Middle frontal gyrus (tissue), 1 donor: Measurements from ENCODE around the gene FBXW11.
"Not testable (repeated sequence)": the region's sequence is repeated elsewhere in the genome, so short reads cannot be mapped to it uniquely, and the experiment has no call there.

ENCODE experiments used
- DNase-seq: peaks from one replicate; pipeline ENCODE4 v3.0.0-alpha.2; 2015; ENCODE audit warnings: low spot score; ENCODE audit errors: extremely low spot score

The FBXW11 gene

GRCh38 chr5:171984748-171985419 is 21.6 kb downstream of the FBXW11 start:
- no peak for DNase-seq

- DNase-seq = no peak
Measured at GRCh38 chr5:171981847-171982246, 24.6 kb downstream of the FBXW11 start.

- no peak for DNase-seq
Measured at GRCh38 chr5:171980792-171981191, 25.6 kb downstream of the FBXW11 start.

GRCh38 chr5:171979606-171980005 is 26.8 kb downstream of the FBXW11 start:
- no peak for DNase-seq

GRCh38 chr5:171978519-171978918 is 27.9 kb downstream of the FBXW11 start:
- no peak for DNase-seq

GRCh38 chr5:171978016-171978415 is 28.4 kb downstream of the FBXW11 start:
- no peak for DNase-seq

GRCh38 chr5:171977244-171977950 is 29.0 kb downstream of the FBXW11 start:
- not testable (repeated sequence) for DNase-seq

- DNase-seq = no peak
Measured at GRCh38 chr5:171975877-171976667, 30.4 kb downstream of the FBXW11 start.

GRCh38 chr5:171975262-171975876 is 31.1 kb downstream of the FBXW11 start:
- DNase-seq = no peak

GRCh38 chr5:171970826-171971225 is 35.6 kb downstream of the FBXW11 start:
- no peak for DNase-seq

GRCh38 chr5:171969288-171969880 is 37.1 kb downstream of the FBXW11 start:
- DNase-seq = no peak

GRCh38 chr5:171968531-171968930 is 37.9 kb downstream of the FBXW11 start:
- DNase-seq = no peak

GRCh38 chr5:171966964-171967363 is 39.5 kb downstream of the FBXW11 start:
- no peak for DNase-seq

GRCh38 chr5:171966270-171966669 is 40.2 kb downstream of the FBXW11 start:
- DNase-seq = peak; percentile 6

GRCh38 chr5:171965745-171966144 is 40.7 kb downstream of the FBXW11 start:
- DNase-seq = no peak

GRCh38 chr5:171963416-171963815 is 43.0 kb downstream of the FBXW11 start:
- no peak for DNase-seq

- DNase-seq = no peak
Measured at GRCh38 chr5:171961117-171961516, 45.3 kb downstream of the FBXW11 start.

GRCh38 chr5:171957591-171958251 is 48.7 kb downstream of the FBXW11 start:
- DNase-seq = no peak

- no peak for DNase-seq
Measured at GRCh38 chr5:171956887-171957495, 49.4 kb downstream of the FBXW11 start.

- DNase-seq = no peak
Measured at GRCh38 chr5:171956314-171956713, 50.1 kb downstream of the FBXW11 start.
